GM21717 (cell line): Measurements from ENCODE around the gene ARMCX2.
"Not testable (repeated sequence)": the region's sequence is repeated elsewhere in the genome, so short reads cannot be mapped to it uniquely, and the experiment has no call there.

Experiments used
- ATAC-seq: cut with Tn5 transposase; IDR thresholded peaks from one replicate; pipeline ENCODE4 v1.9.1; 2021; ENCODE audit warnings: mild to moderate bottlenecking, moderate library complexity; ENCODE audit not compliant: unreplicated experiment

The ARMCX2 gene

GRCh38 chrX:101659601-101660063 lies at the start of gene ARMCX2:
TSS of gene ARMCX2 (minus strand) at chrX:101659850. CDS start at chrX:101657588, 2,262 bp downstream.
- no peak for ATAC-seq

GRCh38 chrX:101709384-101709783 lies 49.7 kb upstream of the ARMCX2 start:
- no peak for ATAC-seq

- no peak for ATAC-seq
Measured at GRCh38 chrX:101708163-101708562, 48.5 kb upstream of the ARMCX2 start.

- ATAC-seq = peak; percentile 88
Measured at GRCh38 chrX:101693476-101693875, 33.8 kb upstream of the ARMCX2 start.

- ATAC-seq = no peak
Measured at GRCh38 chrX:101691835-101692234, 32.2 kb upstream of the ARMCX2 start.

- ATAC-seq = no peak
Measured at GRCh38 chrX:101686574-101686973, 26.9 kb upstream of the ARMCX2 start.

- ATAC-seq = no peak
Measured at GRCh38 chrX:101685923-101686322, 26.3 kb upstream of the ARMCX2 start.

GRCh38 chrX:101682723-101683122 lies 23.1 kb upstream of the ARMCX2 start:
- ATAC-seq = no peak

DNA sequence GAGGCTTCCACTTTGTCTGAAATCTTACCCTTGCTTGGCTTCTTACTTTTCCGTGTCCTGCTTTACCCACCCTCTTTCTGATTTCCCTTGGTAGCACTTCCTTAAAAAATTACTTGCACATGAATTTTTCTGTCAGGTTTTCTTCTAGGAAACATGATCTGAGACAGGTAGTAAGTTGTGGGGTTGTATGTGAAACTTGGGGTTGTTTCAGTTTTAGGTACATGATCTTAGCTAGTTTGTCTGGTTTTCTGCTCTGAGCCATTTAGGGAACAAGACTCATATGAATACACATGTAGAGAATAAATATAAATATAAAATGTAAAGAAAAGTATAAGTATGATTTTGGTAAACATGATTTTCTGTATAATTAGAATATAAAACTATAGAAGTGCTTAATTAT lies 17.4 kb upstream of the ARMCX2 start:
- ATAC-seq = peak; percentile 83

- ATAC-seq = peak; percentile 21
Measured at GRCh38 chrX:101676571-101676970, 16.9 kb upstream of the ARMCX2 start.

DNA sequence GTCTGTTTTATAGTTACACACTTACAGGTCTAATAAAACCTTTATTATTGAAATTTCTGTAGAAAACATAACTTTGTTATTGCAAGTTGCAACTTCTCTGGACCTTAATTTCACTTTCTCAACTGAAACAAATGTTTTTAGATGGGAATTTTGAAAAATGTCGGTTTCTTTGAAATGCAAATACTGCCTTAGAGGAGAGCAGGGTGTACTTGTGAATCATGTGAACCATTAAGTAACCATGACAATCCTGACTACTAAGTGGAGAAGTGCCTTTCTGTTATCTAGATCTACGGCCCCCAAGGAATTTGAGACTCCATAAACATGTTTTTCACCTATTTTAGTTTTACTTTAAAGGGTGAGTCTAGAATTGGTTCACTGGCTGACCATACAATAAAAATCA lies 8.5 kb upstream of the ARMCX2 start:
- no peak for ATAC-seq

- ATAC-seq = no peak
Measured at GRCh38 chrX:101658661-101659491, 774 bp downstream of the ARMCX2 start.

GRCh38 chrX:101657495-101657894 lies 2.2 kb downstream of the ARMCX2 start:
- ATAC-seq = no peak

- no peak for ATAC-seq
Measured at GRCh38 chrX:101656817-101657216, 2.8 kb downstream of the ARMCX2 start.

- no peak for ATAC-seq
Measured at GRCh38 chrX:101655534-101655933, 4.1 kb downstream of the ARMCX2 start.

GRCh38 chrX:101647716-101648115 lies 11.9 kb downstream of the ARMCX2 start:
- ATAC-seq = not testable (repeated sequence)

- ATAC-seq = no peak
Measured at GRCh38 chrX:101642093-101642492, 17.6 kb downstream of the ARMCX2 start.

DNA sequence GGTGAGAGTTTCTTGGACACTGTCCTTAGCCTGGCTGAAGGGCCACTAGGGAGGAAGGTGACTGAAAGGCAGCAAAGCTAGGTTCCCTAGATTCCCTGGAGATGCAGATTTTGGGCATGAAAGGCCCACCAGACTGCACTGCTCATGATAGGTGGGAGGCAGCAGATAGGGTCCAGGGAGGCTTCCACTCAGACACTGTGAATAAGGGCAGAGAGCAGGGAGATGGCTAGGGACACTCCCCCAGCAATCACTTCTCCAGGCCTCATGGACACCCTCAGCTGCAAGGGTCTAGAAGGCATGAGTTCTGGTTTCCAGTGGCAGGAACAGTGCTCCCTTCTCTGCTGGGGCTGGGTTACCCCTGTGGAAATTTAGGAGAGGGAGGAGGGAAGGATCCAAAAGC lies 20.1 kb downstream of the ARMCX2 start:
- ATAC-seq = no peak

DNA sequence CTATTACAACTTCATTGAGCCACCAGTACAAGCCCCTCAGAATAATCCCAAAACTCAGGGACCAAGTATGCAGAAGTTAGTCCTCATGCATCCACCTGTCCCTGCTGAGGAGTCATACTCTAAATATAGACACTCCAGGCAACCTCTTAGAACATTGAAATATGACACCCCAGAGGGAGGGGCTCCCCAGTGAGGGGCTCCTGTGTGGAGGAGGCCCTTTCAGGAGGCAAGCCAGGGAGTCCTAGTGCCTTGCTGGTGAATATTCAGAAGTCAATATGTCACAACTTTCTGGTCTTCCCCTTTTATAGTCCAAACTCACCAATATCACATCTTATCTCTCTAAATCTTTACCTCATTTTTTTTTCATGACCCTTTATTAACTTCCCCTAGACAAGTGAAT lies 40.3 kb downstream of the ARMCX2 start:
- ATAC-seq = no peak

DNA sequence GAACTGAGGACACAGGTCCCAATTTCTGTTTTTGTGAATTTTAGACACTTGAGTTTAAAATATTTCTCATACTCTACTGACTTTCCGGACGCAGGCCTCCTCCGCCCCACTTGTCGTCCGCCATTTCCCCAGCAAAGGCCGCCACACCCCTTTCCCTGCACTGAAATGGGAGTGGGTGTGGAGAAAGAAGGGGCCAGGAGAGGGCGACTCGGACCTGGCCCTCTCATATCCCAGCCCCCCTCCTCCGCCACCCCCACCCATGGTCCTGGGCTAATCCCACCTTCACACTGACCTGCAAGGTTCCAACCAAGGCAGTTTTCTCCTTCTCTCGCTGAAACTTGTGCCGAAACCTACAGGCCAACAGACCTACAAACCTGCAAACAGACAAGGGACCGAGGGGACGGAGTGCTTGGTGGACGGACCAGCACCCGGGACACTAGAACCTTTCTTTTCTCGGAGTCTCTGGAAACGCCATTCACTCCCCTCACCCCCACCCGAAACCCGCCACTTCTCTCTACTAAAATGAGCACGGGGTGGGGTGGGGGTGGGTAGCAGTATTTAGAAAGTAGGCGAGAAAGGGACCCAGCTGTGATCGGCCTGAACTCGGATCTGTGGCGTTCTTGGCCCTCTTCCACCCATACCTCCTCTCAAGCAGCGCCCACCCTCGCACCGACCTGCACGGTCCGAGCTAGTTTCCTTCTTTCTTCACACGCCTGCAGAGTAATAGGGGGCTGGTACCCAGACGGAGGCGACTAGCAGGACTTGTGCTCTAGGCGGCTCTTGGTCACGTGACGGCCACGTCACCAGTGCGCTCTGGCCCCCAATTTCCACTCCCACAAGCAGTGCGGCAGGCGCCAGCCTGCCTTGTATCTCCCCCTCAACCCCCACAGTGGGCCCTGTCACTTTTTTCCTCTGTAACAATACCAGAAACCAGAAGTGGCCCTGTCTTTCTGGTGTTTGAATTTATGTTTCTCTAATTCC lies 42.1 kb downstream of the ARMCX2 start, which contains the start of gene ARMCX6:
Gene ARMCX6 (minus strand): TSS at position 790 of the 981 bp plus-strand sequence. CDS start 1,380 bp downstream, outside the sequence.
- peak; percentile 92 for ATAC-seq

DNA sequence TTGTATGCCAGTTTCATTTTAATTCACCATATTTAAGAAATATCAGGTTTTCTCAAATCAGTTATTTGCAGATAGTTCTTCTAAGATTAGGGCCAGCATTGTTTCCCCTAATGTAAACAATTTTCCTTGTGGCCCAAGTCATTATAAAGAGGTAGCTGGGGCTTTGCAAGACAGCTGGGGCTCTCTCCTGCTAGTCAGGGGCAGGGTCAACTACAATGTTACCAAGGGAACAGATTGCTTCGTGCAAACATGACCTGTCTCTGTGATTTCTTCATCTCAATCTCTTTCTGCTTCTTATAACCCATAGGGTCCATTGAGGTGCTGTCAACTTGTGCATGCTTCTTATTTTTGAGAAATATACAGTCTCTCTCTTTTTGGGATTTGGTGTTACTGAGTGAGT lies 53.9 kb downstream of the ARMCX2 start:
- no peak for ATAC-seq
